NCI-H2029 (cell line): Measurements from ENCODE around the gene FOXL1.
"Not testable (repeated sequence)": the region's sequence is repeated elsewhere in the genome, so short reads cannot be mapped to it uniquely, and the experiment has no call there.

Experiments
- DNase-seq: peaks from one replicate; lab custom pipeline; 2025; lab: John Stamatoyannopoulos, UW

The FOXL1 gene

DNA sequence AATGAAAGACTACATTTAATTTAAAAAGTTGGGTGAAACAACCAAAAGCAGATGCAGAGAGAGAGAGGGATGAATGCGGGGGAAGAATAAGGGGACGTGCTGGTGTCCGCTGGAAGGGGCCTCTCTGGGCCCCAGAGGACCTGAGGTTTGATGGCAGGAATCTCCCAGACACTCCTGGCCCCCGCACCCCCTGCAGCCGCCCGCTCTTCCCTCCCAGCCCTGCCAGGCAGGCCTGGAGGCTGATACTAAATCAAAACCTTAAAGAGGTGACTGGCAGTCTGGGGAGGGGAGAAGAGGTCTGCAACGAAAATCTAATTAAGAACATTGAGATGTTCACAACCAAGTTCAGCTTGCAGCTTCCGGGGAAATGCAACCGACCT lies 2.4 kb downstream of the FOXL1 start:
- DNase-seq = no peak

DNA sequence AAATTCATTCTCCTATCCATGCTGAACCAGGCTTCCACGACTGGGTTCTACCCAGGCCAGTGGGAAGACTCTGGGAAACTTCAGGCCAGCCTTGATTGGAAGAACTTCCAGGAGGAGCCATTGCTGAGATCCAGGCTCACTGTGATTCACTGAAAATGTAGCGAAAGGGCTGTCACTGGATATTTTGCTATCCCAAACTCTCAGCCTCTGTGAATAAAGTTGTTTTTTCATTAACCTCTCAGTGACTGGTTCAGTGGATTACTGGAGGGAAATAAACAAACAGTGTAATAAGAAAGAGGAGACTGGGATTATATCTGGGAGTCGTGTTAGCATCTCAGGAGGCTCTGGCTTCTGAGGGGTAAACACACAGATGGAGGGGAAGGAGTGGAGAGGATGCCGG lies 3.1 kb downstream of the FOXL1 start:
- DNase-seq = no peak

DNA sequence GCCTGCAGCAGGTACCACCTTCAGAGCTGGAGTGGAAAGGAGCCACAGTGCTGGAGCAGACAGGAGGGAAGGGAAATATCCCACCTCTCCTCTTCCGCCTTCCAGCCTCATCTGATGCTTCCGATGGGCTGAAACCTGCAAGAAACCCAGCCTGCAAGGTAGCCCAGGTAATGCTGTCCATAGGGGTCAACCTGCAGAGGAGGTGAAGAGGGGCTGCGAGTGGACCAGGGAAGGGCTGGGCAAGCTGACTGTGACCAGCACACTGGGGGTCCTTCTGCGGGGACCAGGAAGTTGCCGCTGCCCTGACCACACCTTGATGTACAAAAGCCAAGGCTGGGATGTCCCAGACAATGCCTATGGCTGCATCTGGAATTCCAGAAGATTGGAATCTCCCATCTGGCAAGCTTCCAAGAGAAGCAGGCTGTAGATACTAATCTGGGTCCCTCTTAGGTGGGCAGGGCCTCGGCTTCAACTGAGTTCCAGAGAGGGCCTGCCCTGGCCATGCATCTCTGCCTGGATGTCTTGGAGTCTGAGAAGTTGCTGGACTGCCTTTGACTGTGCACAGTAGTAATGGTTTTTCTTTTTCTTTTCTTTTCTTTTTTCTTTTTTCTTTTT lies 5.8 kb downstream of the FOXL1 start:
- DNase-seq = no peak

DNA sequence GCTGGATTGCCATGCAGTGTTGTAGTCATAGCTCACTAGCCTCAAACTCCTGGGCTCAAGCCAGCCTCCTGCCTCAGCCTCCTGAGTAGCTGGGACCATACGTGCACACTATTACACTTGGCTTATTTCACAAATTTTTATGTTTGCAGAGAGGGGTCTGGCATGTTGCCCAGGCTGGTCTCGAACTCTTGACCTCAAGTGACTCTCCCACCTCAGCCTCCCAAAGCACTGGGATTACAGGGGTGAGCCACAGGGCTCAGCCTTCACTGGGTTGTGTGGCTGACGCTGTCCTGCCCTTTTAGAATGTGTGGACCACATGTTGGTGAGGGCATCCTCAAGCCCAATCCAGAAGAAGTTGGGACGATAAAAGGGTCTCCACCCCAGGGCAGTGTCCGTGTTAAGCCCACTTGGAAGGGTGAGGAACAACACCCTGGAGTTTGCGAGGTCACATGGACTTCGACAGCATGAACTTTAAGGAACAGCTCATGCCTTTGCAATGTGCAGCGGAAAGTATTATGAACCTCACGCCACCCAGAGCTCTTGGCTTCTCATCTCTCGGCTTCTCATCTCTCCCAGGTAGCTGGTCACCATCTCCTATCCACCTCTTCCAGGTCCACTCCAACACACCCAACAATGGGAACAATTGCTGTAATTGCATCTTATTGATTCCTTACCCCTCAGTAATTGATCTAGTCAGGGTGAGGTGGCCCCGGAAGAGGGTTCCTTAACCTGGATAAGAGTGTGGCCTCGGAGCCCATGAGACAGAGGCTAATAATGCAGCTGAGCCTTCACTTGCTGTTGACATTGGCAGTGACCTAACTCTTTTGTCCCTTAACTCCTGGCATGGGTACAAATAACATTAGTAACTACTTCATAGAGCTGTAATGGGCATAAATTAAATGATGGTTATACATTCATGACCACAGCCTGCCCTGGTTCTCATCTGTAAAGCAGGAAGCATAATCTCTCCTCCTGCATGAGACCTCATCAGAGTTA lies 6.7 kb downstream of the FOXL1 start:
- DNase-seq = peak; percentile 30

DNA sequence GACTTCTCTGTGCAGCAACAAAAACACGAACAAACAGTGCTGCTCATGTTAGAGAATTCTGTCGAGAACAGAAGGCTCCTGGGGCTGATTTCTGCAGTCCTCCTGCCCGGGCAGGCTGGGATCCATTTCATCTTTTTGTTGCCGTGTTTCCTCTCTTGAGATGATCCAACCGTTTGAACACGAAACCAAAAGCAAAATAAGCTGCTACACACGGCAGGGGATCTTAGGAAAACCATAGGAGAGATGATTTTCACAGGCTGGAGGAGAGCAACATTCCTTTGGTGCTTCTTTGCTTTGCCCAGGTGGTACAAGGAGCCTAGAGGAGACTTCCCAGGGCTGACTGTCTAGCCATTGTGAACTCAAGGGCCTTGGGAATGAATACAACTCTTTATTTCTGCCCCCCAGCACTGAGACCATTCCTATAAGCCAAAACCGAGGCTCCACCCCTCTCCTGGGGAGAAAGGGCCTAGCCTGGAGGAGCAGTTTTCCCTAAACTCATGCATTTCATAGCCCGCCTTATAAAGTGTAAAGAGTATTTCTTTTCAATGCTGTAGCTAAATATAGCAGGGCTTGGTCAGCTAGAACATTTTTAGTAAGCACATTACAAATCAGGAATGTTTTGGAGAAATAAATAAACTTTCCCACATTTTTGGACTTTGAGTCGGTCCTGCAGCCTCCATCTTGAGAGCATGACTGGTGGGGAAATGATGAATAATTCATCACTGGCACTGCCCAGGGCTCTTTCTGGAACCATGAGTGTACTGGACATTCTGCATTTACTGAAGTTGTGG lies 7.7 kb downstream of the FOXL1 start:
- DNase-seq = no peak

DNA sequence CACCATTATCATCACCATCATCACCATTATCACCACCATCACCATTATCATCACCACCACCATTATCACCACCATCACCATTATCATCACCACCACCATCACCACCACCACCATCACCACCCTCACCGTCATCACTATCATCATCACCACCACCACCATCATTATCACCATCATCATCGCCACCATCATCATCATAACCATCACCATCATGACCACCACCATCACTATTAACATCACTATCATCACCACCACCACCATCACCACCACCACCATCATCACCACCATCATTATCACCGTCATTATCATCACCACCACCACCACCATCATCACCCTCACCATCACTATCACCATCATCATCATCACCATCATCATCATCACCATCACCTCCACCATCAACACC lies 9.1 kb downstream of the FOXL1 start:
- DNase-seq = no peak

DNA sequence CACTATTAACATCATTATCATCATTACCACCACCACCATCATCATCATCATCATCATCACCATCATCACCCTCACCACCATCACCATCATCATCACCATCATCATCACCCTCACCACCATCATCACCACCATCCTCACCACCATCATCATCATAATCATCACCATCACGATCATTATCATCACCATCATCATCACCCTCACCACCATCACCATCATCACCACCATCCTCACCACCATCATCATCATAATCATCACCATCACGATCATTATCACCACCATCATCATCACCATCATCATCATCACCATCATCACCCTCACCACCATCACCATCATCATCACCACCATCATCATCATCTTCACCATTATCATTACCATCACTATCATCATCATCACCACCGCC lies 9.6 kb downstream of the FOXL1 start:
- DNase-seq = not testable (repeated sequence)

DNA sequence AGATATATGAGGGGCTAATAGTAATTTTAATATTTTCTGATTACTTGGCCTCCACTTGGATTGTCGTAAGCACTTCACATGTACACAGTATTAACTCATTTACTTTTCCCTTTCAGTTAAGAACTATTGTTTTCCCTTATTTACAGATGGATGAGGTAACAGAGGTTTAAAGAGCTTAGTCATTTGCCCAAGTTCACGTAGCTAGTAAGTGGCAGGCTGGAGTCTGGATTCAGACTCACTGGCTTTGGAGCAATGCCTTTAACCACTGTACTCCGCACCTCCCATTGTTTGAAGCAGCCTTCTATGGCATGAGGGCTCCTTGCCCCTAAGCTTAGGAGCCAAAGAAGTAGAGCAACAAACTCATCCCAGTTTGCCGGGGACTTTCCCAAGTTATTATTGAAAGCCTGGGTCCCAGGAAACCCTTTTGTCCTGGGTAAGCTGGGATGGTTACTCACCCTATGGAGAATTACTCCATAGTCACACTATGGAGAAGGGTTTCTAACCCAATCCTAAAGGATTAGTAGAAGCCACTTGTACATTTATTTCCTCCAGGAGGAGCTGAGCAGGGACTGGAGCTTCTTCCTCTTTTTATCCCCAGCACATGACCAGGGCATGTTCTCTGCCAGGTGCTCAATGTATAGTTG lies 12.3 kb downstream of the FOXL1 start:
- DNase-seq = no peak

DNA sequence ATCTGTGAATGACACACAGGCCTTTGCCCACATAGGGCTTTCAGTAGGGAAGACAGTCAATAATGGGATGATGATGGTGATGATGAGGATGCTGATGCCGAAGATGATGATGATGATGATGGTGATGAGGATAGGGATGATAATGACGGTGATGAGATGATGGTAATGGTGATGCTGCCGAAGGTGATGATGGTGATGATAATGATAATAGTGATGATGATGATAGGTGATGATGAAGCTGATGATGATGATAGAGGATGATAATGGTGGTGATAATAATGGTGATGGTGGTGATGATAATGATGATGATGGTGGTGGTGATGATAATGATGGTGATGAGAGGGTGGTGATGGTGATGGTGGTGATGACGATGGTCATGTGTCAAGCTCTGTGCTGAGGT lies 12.9 kb downstream of the FOXL1 start:
- no peak for DNase-seq

DNA sequence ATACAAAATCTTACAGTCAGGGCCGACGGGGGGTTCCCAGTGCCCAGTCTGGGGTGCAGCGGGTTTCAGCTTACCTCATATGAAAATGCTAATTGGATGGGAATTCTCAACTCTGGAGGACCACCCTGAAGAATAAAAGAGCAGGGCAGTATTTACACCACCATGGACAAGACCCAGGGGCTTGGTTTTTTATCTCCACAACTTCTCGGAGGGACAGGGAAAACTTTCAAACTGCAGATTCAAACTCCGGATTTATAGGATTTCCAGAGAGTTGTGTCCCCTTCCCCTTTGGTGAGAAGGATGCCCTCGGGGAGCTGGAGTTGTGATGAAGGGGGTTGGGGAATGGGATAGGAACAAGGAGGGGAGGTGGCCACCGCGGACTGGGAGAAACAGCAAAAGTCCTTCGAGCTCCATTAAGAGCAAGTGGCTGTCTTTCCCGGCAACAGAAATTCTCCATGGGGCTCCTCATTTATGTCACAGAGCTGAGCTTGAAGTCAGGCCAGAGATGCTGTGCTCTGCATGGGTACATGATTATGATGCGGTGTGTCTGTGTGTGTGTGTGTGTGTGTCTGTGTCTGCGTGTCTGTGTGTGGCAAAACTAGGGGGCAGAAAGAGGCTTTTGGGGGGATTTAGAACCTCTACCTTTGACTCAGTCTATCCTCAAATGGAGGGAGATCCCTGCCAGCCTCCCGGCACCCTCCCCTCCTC lies 15.7 kb downstream of the FOXL1 start:
- DNase-seq = no peak

DNA sequence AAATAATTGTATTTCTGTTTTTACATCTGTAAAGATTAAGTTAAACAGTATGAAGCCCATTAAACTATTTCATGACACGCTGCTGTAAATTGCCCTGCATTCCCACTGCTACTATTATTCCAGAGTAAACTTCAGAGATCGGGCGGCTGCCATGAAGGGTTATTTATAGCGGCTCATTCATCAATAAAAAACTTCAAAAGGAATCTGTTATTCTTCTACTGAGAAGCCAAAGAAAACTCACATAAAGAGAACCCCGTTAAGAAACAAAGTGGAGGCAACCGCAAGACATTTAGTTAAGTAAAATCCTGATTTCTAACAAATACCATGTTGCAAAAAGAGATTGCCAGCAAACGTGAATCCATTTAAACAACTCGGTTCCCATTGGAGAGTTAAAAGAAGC lies 16.4 kb downstream of the FOXL1 start:
- no peak for DNase-seq

DNA sequence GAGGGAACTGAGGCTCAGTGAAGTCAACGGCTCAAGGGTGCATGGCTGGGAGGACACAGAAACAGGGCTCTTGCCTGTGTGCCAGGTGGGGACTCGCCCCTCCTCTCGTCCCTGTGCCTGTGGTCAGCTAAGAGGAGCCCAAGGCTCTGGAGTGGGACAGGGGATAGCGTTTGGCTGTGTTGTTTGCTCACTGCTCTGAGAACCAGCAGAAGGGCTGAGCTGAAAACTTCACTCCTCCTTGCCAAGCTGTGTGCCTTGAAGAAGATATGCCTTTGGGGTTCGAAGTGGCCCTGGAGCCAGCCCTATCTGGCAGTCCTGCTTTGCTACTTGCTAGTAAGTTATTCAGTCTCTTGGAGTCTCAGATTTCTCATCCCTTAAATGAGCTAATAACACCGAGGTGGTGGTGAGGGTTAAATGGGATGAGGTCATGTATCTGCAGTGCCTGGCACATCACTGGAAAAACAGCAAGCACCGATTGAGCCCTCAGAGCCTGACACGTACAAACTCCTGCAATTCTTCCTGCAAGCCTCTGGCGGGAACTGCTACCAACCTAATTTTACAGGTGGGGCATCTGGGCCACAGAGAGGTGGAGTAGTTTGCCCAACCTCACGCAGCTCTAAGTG lies 17.7 kb downstream of the FOXL1 start:
- no peak for DNase-seq

DNA sequence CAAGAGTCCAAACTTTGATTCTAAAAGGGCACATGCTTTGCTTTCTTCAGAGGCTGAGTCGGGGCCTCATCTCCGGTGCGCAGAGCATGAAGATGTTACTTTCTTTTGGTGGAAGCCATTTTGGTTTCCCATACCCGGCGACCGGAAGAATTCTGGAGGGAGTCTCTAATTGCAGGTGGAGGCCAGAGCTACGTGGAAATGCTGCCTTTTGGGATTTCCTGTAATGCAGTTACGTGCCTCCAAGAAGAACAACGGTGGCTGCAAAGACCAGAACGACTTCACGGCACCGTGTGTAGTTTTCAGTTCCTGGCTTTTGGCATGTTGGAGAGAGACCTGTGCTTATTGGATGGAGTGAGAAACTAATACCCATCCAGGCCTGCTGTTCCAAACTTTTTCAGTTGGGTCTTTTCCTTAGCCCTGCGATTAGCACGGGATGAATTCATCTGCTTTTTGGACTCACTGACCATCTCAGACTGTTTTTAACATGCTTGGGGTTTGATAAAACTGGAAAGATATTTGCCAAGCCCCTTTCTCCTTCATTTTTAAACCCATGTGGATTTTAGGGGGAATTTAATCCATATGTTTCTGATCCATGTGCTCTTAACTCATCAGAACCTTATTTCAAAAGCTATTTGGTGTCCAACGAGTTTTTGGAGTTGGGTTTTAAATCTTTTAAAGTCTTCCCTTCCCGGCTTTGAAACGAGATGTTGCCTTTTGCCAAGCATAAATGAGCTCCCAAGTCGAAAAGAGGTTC lies 19.0 kb downstream of the FOXL1 start:
- no peak for DNase-seq

DNA sequence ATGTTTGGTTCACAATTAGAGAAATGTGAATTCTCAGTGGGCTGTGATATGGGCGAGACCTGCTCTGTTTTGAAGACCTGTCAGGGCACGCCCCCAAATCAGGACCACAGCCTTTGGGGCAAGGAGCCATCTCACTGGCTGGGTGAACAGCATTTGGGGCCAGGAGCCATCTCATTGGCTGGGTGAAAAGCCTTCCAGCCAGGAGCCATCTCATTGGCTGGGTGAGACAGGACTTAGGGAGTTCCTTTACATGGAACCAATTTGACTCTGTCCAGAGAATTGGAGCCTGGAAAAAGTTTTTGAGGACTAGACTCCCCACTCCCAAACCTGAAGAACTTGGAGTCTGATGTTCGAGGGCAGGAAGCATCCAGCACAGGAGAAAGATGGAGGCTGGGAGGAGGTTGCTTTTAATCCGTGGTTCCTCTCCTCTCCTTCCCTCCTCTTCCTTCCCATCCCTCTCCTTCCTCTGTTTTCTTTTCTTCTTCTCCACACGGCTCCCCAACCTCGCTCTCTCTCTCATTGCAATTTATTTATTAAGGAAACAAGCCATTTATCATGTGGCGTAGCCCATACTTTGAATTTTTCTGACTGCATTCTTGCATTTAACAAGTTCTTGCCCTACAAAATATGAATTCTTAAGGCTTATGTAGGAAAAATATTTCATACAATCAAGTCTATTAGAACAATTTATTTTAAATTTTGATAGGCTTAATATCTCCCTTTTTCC lies 19.7 kb downstream of the FOXL1 start:
- DNase-seq = no peak

DNA sequence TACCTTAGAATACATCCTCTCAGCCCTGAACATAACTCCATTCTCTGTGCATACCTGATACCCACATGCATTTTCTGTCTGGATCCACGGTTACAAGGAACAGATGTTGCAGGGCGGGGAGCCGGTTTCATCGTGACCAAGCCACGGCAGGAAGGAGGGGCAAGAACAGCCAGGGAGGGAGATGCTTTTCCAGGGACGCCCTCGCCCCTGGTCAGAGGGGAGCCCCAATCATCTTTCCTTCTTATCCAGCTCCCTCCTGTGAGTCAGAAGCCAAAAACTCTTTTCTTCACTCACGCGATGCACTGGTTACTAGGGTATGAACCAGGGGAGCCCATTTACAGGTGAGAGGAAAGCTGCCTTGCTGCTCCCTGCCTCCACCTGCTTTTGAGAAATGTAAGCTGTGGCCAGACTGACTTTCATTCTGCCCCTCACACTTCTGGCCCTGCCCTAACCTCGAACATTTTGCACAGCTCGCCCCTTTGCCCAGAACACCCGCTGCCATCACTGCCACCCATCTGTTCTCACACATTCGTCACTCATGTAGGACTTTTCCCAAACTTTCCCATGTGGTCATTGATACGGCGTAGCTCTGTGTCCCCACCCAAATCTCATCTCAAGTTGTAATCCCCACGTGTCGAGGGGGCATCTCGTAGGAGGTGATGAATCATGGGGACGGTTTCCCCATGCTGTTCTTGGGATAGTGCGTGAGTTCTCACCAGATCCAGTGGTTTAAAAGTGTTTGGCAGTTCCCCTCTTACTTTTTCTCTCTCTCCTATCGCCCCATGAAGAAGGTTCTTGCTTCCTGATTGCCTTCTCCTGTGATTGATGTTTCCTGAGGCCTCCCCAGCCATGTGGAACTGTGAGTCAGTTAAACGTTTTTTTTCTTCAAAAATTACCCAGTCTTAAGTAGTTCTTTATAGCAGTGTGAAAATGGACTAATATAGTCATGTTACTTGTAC lies 20.5 kb downstream of the FOXL1 start:
- no peak for DNase-seq

DNA sequence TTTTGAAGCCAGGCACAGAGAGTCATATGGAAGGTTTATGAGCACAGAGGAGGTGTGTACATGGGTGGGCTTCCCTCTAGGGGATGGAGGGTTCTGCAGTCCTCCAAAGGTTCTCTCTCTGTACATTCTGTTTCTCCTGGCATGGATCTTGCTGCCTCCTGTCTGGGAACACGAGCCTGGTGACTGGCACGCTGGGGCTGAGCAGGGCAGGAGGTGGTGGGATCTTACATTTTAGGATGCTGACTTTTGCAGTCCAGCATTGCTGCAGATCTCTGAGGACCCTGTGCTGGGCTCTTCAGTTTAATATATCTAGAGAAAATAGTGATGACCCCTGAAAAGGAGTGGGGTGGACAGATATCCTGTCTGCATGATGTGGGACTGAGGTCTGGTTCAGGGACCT lies 23.0 kb downstream of the FOXL1 start:
- DNase-seq = no peak

DNA sequence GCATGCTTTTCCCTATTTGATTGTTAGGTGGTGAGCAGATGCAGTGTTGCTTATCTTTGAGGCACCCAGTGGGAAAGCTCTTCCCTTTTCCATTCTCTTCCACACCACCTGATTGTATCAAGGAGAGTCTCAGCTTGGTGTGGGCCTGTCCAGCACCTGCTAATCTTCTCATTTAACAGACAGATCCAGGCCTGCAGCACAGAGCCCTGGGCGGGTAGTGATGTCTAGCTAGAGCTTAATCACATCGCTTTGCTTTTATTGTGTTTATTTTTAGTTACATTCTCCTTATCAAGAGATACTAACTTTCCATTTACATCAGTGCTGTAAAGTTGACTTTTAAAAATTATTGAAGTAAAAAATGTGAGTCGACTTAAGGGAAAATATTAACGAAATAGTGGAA lies 24.2 kb downstream of the FOXL1 start:
- DNase-seq = no peak

DNA sequence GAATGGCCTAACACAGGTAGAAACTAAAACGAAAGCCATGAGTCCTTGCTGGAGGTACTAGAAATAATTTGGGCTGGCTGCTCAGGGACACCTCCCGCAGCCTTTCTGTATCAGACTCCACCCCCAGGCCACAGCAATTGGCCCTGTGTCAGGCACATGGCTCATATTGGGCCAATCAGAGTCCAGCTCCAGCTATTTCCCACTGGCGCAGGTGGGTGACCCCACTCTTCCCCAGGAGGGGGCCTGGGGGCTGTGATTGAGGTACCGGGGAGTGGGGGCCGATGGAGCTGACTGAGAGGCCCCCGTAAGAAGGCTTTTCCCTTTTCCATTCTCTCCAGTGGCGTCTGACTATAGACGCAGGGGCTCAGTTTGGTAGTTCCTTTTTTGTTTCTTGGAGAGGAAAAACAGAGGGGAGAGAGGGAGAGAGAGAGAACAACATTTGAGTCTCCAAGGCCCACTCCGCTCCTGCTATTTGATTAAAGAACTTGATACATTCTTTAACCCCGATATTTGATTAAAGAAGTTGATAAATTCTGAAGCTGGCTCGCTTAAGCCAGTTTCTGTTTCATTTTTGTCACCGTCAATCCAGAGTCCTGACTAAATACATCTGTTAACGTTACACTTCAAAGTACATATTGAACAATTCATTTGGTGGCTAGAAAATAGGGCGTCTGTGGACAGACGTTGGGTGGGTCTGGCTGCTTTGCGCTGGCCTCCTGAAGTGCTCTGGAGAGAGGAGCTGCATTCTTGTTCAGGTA lies 26.3 kb downstream of the FOXL1 start:
- no peak for DNase-seq
